Gastrocnemius medialis (tissue), 4 donors: ENCODE data around the gene KRT78.

Experiments
- POLR2A ChIP-seq, 2 donors: fragments of 450-650 bp; IDR thresholded peaks; one replicate each; pipeline ENCODE4 v1.6.1; 2017; ENCODE audit warnings: antibody characterized with exemption in 2 of 2, mild to moderate bottlenecking in 2 of 2, moderate library complexity in 2 of 2
- TF ChIP-seq, protein P1 (sequence below), 5 experiments: fragments of 450-650 bp in 3 of 5; fragments of 200-600 bp in 2 of 5; sonication (generic) in 2 of 5; IDR thresholded peaks in 4 of 5; conservative IDR thresholded peaks in 1 of 5; 1 replicate in 4 of 5; 2 replicates in 1 of 5; pipeline ENCODE4 v1.5.1; 2016 to 2019; ENCODE audit warnings: antibody characterized with exemption in 5 of 5, mild to moderate bottlenecking in 3 of 5, moderate library complexity in 3 of 5

DNA sequence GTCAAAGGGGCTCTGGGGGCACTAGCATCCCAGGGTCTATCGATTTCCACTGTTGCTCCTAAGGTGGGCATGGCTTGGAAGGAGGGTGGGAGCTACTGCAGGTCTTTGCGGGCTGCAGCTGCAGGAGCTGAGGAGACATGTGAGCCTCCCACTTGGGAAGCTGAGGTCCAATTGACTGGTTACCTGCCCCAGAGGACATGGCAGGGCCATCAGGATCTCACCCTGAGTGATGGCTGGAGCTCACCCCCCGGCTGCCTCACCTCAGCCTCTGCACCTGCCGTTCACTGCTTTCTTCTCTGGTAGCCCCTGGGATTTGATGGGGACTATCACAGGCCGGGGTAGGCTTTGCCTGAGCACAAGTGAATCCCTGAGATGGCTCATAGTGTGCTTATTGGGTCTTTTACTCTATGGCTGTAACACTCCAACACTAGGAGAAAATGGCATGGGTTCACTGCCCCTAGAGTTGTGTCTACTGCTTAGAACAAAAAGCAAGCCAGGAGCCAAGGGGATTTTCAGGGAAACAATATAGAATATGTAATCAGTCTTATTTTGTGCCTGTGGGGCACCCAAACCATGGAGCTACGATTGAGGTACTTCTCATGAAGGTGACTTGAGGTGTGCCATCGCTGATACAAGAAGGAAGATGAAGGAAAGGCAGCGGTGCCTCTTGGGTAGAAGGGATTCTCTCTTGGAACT lies 31.6 kb downstream of the KRT78 start:
- TF ChIP-seq, protein P1, sequence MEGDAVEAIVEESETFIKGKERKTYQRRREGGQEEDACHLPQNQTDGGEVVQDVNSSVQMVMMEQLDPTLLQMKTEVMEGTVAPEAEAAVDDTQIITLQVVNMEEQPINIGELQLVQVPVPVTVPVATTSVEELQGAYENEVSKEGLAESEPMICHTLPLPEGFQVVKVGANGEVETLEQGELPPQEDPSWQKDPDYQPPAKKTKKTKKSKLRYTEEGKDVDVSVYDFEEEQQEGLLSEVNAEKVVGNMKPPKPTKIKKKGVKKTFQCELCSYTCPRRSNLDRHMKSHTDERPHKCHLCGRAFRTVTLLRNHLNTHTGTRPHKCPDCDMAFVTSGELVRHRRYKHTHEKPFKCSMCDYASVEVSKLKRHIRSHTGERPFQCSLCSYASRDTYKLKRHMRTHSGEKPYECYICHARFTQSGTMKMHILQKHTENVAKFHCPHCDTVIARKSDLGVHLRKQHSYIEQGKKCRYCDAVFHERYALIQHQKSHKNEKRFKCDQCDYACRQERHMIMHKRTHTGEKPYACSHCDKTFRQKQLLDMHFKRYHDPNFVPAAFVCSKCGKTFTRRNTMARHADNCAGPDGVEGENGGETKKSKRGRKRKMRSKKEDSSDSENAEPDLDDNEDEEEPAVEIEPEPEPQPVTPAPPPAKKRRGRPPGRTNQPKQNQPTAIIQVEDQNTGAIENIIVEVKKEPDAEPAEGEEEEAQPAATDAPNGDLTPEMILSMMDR (IDR thresholded peaks at IDR 0.05 in 4 of 5, conservative IDR thresholded peaks at IDR 0.05 in 1 of 5) = no peak
- no peak for TF ChIP-seq POLR2A (IDR thresholded peaks at IDR 0.05)
